ENCODE results near the gene MAP7D3. TPM values are rescaled to one million over a fixed set of nuclear protein-coding genes. Genes with fewer than 3 reads are reported as not detected.

MAP7D3 gene
- polyA plus RNA-seq, 6 donors from 2014 or later, result 0.26 to 8.6 (median 4.0) TPM

- H3K27ac Mint-ChIP-seq, result peak overlapping the region in 5 of 6 donors; percentile 24 to 82 (median 77)
- peaks cover 32 to 41% (median 36%) of the 10 kb centered on the region in 3 donors for H3K4me1 Mint-ChIP-seq
- no peaks in the 10 kb centered on the region for H3K9me3 Mint-ChIP-seq
- DNase-seq, result no peak
- peaks cover 0 to 7% (median 0%) of the 10 kb centered on the region in 3 donors for H3K27me3 Mint-ChIP-seq
- H3K4me3 Mint-ChIP-seq, result peak overlapping the region in 5 of 8 donors; percentile 50 to 79 (median 56)
- no peaks in the 10 kb centered on the region for H3K36me3 Mint-ChIP-seq
- ATAC-seq (ENCODE audit: low read depth in 2 of 2), result peak in 1 of 2 donors; percentile 29
These were observed 42.0 kb downstream of the MAP7D3 start for GRCh38 chrX:136209016-136209738.

GRCh38 chrX:136207546-136207945 lies 43.7 kb downstream of the MAP7D3 start:
- Mint-ChIP-seq H3K36me3 (no peaks in the 10 kb centered on the region), H3K4me3 (no peak overlapping the region), H3K27me3 (peaks cover 0 to 7% (median 0%) of the 10 kb centered on the region in 3 donors), H3K27ac (peak overlapping the region in 1 of 6 donors; percentile 5), H3K9me3 (no peaks in the 10 kb centered on the region), H3K4me1 (peaks cover 27 to 36% (median 31%) of the 10 kb centered on the region in 3 donors)
- no peak for DNase-seq
- no peak for ATAC-seq (ENCODE audit: low read depth in 2 of 2)

GRCh38 chrX:136206916-136207315 lies 44.3 kb downstream of the MAP7D3 start:
- peak overlapping the region in 1 of 6 donors; percentile 29 for H3K27ac Mint-ChIP-seq
- H3K4me3 Mint-ChIP-seq, result no peak overlapping the region
- peaks cover 22 to 30% (median 25%) of the 10 kb centered on the region in 3 donors for H3K4me1 Mint-ChIP-seq
- peaks cover 0 to 7% (median 0%) of the 10 kb centered on the region in 3 donors for H3K27me3 Mint-ChIP-seq
- H3K9me3 Mint-ChIP-seq, result no peaks in the 10 kb centered on the region
- no peaks in the 10 kb centered on the region for H3K36me3 Mint-ChIP-seq
- no peak for ATAC-seq (ENCODE audit: low read depth in 2 of 2)
- no peak for DNase-seq

GRCh38 chrX:136205882-136206380 lies 45.3 kb downstream of the MAP7D3 start:
- no peak for DNase-seq
- Mint-ChIP-seq H3K9me3 (no peaks in the 10 kb centered on the region), H3K27ac (peak overlapping the region in 2 of 6 donors; percentile 13 to 70), H3K4me3 (peak overlapping the region in 1 of 8 donors; percentile 40), H3K36me3 (no peaks in the 10 kb centered on the region), H3K4me1 (peaks cover 21 to 23% (median 22%) of the 10 kb centered on the region in 3 donors), H3K27me3 (peaks cover 0 to 7% (median 0%) of the 10 kb centered on the region in 3 donors)
- no peak for ATAC-seq (ENCODE audit: low read depth in 2 of 2)

GRCh38 chrX:136204571-136204970 lies 46.6 kb downstream of the MAP7D3 start:
- peak overlapping the region in 2 of 6 donors; percentile 31 to 56 for H3K27ac Mint-ChIP-seq
- H3K9me3 Mint-ChIP-seq, result no peaks in the 10 kb centered on the region
- ATAC-seq (ENCODE audit: low read depth in 2 of 2), result no peak
- no peaks in the 10 kb centered on the region for H3K36me3 Mint-ChIP-seq
- H3K4me1 Mint-ChIP-seq, result peaks cover 11 to 13% (median 11%) of the 10 kb centered on the region in 3 donors
- no peak for DNase-seq
- H3K4me3 Mint-ChIP-seq, result no peak overlapping the region
- H3K27me3 Mint-ChIP-seq, result peaks cover 0 to 7% (median 0%) of the 10 kb centered on the region in 3 donors

- Mint-ChIP-seq H3K36me3 (no peaks in the 10 kb centered on the region), H3K4me3 (no peak overlapping the region), H3K27ac (peak overlapping the region in 1 of 6 donors; percentile 31), H3K9me3 (no peaks in the 10 kb centered on the region), H3K27me3 (peaks cover 0 to 7% (median 0%) of the 10 kb centered on the region in 3 donors), H3K4me1 (peaks cover 5 to 7% (median 5%) of the 10 kb centered on the region in 3 donors)
- ATAC-seq (ENCODE audit: low read depth in 2 of 2) (no peak), DNase-seq (no peak)
These were observed 47.2 kb downstream of the MAP7D3 start for GRCh38 chrX:136203951-136204350.

GRCh38 chrX:136203438-136203837 lies 47.8 kb downstream of the MAP7D3 start:
- Mint-ChIP-seq H3K9me3 (no peaks in the 10 kb centered on the region), H3K27me3 (peaks cover 0 to 7% (median 0%) of the 10 kb centered on the region in 3 donors), H3K4me1 (peaks cover 3 to 5% (median 5%) of the 10 kb centered on the region in 3 donors), H3K36me3 (no peaks in the 10 kb centered on the region), H3K27ac (no peak overlapping the region), H3K4me3 (no peak overlapping the region)
- ATAC-seq (ENCODE audit: low read depth in 2 of 2) (no peak), DNase-seq (no peak)

- Mint-ChIP-seq H3K4me1 (peaks cover 2 to 5% (median 3%) of the 10 kb centered on the region in 3 donors), H3K9me3 (no peaks in the 10 kb centered on the region), H3K27ac (no peak overlapping the region), H3K4me3 (no peak overlapping the region), H3K27me3 (peaks cover 0 to 7% (median 0%) of the 10 kb centered on the region in 3 donors), H3K36me3 (no peaks in the 10 kb centered on the region)
- DNase-seq, result no peak
- no peak for ATAC-seq (ENCODE audit: low read depth in 2 of 2)
These were observed 48.3 kb downstream of the MAP7D3 start for GRCh38 chrX:136202889-136203288.

- no peaks in the 10 kb centered on the region for H3K9me3 Mint-ChIP-seq
- H3K4me3 Mint-ChIP-seq, result no peak overlapping the region
- peaks cover 2 to 9% (median 3%) of the 10 kb centered on the region in 3 donors for H3K4me1 Mint-ChIP-seq
- H3K27ac Mint-ChIP-seq, result no peak overlapping the region
- ATAC-seq (ENCODE audit: low read depth in 2 of 2), result no peak
- H3K36me3 Mint-ChIP-seq, result no peaks in the 10 kb centered on the region
- H3K27me3 Mint-ChIP-seq, result peaks cover 0 to 7% (median 0%) of the 10 kb centered on the region in 3 donors
- DNase-seq, result no peak
These were observed 49.6 kb downstream of the MAP7D3 start for GRCh38 chrX:136201601-136202000.

- no peaks in the 10 kb centered on the region for H3K36me3 Mint-ChIP-seq
- H3K27ac Mint-ChIP-seq, result no peak overlapping the region
- no peaks in the 10 kb centered on the region for H3K9me3 Mint-ChIP-seq
- no peak for DNase-seq
- no peak for ATAC-seq (ENCODE audit: low read depth in 2 of 2)
- H3K4me3 Mint-ChIP-seq, result no peak overlapping the region
- H3K4me1 Mint-ChIP-seq, result peaks cover 2 to 20% (median 3%) of the 10 kb centered on the region in 3 donors
- H3K27me3 Mint-ChIP-seq, result no peaks in the 10 kb centered on the region
These were observed 50.7 kb downstream of the MAP7D3 start for GRCh38 chrX:136200466-136200865.

- Mint-ChIP-seq H3K27me3 (no peaks in the 10 kb centered on the region), H3K4me1 (peaks cover under 1 to 16% (median under 1%) of the 10 kb centered on the region in 3 donors), H3K4me3 (no peak overlapping the region), H3K27ac (no peak overlapping the region), H3K9me3 (no peaks in the 10 kb centered on the region), H3K36me3 (no peaks in the 10 kb centered on the region)
- ATAC-seq (ENCODE audit: low read depth in 2 of 2) (no peak), DNase-seq (no peak)
These were observed 51.8 kb downstream of the MAP7D3 start for GRCh38 chrX:136199365-136199764.

- Mint-ChIP-seq H3K27me3 (no peaks in the 10 kb centered on the region), H3K4me1 (peaks cover 3 to 22% (median 3%) of the 10 kb centered on the region in 3 donors), H3K9me3 (no peaks in the 10 kb centered on the region), H3K27ac (peak overlapping the region in 1 of 6 donors; percentile 49), H3K4me3 (no peak overlapping the region), H3K36me3 (no peaks in the 10 kb centered on the region)
- no peak for DNase-seq
- no peak for ATAC-seq (ENCODE audit: low read depth in 2 of 2)
These were observed 52.4 kb downstream of the MAP7D3 start for GRCh38 chrX:136198678-136199243.

GRCh38 chrX:136198010-136198409 lies 53.2 kb downstream of the MAP7D3 start:
- H3K9me3 Mint-ChIP-seq, result no peaks in the 10 kb centered on the region
- ATAC-seq (ENCODE audit: low read depth in 2 of 2) (no peak), DNase-seq (no peak)
- peaks cover 9 to 29% (median 10%) of the 10 kb centered on the region in 3 donors for H3K4me1 Mint-ChIP-seq
- no peak overlapping the region for H3K4me3 Mint-ChIP-seq
- H3K36me3 Mint-ChIP-seq, result no peaks in the 10 kb centered on the region
- H3K27me3 Mint-ChIP-seq, result no peaks in the 10 kb centered on the region
- peak overlapping the region in 1 of 6 donors; percentile 45 for H3K27ac Mint-ChIP-seq

All from naive B cell (primary cell).